GM21825 (cell line): Measurements from ENCODE around the gene MEX3D.

Source experiments
- ATAC-seq: cut with Tn5 transposase; IDR thresholded peaks from one replicate; pipeline ENCODE4 v1.9.1; 2021; ENCODE audit warnings: mild to moderate bottlenecking, moderate library complexity; ENCODE audit not compliant: unreplicated experiment

The MEX3D gene

DNA sequence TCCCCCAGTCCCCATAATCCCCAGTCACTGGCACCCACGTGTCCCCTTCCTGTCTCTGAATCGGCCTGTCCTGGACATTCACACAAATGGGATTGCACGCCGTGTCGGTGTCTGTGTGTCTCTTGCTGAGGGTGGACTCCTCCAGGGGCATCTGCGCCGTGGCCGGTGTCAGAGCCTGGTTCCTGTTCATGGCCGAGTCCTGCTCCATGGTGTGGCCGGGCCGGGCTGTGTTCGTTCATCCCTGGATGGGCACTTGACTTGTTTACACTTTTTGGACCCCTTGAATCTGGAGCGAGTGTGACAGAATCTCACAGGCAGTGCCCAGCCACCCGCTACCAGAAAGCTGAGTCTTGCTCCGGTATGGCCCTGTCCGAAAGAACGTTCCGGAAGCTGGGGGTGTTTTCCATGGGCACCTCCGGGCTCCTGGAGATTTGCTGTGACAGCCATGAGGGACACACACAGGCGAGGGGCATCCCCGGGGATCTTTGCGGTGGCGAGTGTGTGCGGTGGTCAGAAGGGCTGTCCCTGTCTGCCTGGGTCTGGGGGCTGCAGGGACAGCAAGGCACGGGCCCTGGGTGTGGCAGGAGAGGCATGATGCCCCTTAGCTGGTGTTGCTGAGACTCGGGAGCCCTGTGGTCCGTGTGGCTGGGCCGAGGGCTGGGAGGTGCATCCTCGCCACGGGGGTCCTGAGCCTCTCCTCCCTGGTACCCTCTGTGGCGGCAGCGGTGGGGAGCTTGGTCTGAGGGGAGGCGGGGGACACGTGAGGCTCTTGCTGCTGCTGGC lies 6.4 kb upstream of the MEX3D start:
- no peak for ATAC-seq

DNA sequence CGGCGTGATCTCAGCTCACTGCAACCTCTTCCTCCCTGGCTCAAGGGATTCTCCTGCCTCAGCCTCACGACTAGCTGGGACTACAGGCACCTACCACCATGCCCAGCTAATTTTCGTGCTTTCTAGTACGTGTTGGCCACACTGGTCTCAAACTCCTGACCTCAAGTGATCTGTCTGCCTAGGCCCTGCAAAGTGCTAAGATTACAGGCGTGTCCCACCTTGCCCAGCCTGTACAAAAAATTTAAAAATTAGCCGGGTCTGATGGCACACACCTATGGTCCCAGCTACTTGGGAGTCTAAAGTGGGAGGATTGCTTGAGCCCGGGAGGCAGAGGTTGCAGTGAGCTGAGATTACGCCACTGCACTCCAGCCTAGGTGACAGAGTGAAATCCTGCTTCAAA lies 4.7 kb upstream of the MEX3D start:
- ATAC-seq = no peak

DNA sequence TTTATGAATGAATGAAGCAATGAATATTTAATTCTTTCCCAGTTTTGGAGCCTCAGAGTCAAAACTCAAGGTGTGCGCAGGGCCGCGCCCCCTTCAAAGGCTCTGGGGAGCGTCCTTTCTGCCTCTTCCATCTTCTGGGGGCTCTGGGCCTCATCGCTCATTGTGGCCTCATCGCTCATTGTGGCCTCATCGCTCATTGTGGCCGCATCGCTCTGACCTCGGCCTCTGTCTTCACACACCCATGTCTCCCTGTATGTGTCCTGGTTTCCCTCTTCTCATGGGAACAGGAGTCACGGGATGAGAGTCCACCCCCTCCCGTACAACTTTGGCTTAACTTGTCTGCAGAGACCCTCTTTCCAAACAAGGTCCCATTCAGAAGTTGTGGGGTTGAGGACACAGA lies 3.2 kb upstream of the MEX3D start:
- no peak for ATAC-seq

DNA sequence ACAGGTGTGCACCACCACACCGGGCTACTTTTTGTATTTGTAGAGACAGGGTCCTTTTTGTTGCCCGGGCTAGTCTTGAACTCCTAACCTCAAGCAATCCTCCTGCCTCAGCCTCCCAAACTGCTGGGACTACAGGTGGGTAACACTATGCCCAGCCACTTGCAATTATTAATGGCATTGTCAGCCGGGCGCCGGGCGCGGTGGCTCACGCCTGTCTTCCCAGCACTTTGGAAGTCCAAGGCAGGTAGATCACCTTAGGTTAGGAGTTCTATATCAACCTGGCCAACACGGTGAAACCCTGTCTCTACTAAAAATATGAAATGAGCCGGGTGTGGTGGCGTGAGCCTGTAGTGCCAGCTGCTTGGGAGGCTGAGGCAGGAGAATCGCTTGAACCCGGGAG lies 2.7 kb upstream of the MEX3D start:
- no peak for ATAC-seq

DNA sequence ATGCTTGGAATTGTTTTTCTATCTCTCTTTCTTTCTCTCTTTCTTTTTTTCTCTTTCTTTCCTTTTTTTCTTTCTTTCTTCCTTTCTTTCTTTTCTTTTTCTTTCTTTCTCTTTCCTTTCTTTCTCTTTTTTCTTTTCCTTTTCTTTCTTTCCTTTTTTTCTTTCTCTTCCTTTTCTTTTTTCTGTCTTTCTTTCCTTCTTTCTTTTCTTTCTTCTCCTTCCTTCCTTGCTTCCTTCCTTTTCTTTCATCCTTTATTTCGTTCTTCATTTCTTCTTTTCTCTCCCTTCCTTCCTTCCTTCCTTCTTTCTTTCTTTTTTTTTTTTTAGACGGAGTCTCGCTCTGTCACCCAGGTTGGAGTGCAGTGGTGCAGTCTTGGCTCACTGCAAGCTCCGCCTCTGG lies 1.9 kb upstream of the MEX3D start:
- no peak for ATAC-seq

DNA sequence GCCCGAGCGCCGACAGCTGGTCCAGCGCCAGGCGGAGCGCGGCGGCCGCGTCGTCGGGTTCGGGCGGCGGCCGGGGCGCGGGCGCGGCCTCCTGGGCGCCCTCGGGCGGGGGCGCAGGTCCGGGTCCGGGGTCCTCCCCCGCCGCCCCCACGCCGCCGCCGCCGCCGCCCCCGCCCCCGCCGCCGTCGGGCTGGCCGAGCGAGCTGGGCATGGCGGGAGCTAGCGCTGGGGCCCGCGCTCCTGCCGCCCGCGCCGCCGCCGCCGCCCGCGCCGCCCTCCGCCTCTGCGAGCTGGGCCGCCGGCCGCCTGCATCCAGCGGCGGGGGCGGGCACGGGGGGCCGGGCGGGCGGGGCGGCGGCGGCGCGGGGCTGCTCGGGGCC lies 287 bp downstream of the MEX3D start:
- ATAC-seq = no peak

DNA sequence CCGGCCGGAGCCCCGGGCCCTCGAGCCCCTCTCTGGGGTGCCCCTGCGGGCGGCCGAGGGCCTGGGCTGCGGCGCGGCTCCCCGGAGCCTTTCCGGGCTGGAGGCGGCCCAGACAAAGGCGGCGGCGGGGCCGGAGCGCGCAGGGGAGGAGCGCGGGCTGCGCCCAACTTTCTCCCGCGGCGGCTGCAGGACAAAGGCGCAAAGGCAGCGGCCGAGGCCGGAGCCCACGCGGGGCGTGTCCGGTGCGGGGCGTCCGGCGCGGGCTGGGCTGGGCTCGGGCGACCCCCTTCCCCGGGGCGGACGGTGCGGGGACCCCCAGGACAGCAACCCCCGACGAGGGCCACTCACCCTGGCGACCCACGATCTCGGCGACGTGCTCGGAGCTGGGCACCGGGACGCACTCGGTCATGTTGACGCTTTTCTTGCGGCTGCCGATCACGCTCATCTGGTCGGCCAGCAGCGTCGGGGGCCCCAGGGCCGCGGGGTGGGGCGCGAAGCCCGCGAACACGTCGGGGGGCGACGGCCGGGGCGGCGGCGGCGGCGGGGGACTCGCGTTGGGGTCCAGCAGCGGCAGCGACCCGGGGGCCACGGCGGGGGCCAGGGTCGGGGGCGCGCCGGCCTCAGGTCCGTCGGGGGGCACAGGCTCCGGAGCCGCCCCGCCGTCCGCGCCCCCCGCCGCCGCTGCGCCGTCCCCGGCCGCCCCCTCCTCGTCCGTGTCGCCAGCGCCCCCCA lies 843 bp downstream of the MEX3D start:
- ATAC-seq = no peak

DNA sequence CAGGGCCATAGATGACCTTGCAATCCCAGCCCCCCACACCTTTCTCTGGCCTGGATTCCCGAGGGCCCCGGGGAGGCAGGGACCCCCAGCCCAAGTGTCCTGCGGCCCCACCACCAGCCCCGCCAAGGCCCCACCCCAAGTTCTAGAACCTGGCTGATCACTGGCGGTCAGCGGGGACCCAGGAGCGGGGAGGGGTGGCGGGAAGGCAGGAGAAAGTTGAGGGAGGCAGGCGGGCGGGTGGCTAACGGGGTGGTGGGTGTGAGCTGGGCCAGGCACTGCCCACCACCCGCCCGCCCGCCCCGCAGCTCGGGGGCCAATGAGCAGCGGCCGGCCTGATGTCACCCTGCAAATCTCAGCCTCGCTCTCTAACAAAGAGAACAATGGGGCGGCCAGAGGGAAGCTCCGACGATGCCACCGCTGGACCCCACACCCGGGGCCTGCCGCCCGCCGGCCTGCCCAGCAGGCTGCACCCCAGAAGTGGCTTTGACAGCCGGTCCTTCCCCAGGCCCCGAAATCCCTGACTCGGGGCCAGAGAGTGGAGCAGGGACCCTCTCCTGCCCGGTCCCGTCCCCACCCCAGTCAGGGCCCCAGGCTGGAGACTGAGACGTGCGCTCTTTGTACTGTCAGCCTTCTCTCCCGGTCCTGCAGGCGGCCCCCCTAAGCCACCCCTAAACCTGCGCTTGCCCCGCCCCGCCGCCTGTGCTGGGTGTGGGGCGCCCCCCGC lies 1.6 kb downstream of the MEX3D start:
- ATAC-seq = no peak

DNA sequence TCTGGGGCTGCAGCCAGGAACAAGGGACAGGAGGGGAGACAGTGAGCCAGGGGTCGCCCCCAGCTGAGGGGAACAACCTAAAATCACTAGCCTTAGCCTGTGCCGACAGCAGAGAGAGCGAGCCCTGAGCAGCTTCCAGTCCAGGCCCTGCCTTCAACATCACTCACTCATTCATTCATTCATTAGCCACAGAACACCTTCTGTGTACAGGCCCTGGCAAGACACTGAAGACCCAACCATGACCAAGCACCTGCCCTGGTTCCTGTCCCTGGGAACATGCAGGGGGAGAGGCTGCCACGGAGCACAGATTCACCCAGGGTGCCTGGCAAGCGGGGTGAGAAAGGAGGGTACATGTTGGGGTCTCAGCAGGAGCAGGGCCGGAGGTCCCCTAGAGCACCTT lies 4.9 kb downstream of the MEX3D start:
- no peak for ATAC-seq

DNA sequence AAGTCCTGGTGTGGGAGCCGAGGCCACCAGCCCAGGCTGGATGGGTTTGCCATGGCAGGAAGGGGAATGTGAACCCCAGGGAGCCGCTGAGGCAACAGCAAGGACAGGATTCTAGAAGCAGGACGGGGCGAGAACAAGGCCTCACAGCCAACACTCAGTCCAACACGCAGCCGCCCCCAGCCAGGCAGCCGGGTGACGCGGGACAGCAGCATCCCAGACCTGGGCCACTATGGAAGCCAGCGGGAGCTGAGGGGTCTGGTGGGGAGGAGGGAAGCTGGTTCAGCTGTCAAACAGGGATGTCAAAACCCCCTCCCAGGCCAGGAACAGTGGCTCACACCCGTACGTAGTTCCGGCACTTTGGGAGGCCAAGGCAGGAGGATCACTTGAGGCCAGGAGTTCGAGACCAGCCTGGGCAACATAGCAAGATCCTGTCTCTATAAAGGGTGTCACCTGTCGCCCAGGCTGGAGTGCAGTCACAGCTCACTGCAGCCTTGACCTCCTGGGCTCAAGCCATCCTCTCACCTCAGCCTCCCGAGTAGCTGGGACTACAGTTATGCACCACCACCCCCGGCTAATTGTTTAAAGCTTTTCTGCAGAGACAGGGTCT lies 6.8 kb downstream of the MEX3D start:
- ATAC-seq = no peak

DNA sequence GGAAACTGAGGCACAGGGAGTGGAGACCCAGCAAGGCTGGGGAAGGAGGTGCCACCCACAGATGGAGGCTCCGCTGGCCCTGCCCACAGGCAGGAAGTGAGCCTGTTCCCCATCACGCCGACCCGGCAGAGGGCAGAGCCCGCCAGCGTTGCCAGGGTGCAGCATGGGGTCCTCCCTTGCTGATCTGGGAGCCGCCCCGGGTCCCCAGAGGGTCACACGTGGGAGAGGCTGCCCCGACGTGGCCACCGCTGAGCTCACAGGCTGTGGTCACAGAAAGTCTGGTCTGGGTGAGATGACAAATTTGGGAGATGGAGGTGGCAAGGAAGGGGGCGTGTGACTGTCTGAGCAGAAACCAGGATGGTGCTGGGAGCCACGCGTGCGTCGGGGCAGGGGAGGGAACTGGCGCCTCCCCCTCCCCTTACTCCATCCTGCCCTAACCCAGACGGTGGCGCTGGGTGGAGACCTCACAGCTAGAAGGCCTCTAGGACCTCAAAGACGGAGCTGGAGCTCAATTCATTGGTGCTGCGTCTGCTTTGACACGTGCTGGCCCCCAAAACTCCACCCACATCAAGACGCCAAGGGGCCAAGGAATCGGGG lies 7.7 kb downstream of the MEX3D start:
- ATAC-seq = no peak

DNA sequence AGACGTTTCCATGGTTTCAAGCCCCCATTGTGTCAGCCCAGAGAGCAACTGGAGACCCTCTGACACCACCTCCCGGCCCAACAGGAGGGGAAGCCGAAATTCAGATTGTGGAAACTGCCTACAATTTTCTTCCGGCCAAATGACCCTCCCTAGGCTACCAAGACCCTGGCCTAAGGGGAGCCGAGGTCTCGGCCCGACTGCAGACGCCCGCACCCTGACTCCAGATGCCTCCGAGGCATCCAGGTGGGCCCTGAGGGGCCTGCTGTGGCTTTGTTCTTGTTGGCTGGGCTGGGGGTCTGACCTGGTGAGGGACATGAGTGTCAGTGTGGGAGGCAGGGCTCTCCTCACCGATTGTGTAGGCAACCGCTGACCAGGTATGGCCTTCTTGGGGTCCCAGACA lies 9.6 kb downstream of the MEX3D start:
- no peak for ATAC-seq

DNA sequence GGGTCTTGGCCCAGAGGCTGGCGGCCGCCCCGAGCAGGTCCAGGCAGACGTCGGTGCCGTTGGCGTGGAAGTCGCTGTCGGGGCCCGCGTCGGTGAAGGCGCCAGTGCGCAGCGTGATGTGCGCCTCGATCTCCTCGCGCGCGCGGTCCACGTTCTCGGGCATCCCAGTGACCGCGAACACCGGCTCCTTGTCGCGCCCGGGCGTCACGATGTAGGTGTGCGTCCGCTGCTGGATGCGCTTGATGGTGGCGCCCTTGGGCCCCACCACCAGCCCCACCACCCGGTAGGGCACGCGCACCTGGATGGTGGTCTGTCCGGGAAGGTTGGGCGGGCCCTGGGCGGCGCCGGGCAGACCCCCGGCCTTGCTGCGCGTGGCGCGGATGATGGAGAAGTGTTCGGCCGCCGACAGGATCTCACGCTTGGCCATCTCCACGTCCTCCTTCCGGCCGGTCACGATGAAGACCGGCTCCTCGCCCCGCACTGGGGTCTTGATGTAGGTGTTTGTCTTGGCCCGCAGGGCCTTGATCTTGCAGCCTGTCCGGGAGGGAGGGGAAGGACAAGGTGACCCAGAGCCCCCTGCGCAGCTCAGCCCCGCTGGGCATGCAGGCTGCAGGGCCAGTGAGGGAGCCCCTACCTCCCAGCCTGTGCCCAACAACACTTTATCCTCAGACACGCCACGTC lies 11.6 kb downstream of the MEX3D start:
- ATAC-seq = no peak

DNA sequence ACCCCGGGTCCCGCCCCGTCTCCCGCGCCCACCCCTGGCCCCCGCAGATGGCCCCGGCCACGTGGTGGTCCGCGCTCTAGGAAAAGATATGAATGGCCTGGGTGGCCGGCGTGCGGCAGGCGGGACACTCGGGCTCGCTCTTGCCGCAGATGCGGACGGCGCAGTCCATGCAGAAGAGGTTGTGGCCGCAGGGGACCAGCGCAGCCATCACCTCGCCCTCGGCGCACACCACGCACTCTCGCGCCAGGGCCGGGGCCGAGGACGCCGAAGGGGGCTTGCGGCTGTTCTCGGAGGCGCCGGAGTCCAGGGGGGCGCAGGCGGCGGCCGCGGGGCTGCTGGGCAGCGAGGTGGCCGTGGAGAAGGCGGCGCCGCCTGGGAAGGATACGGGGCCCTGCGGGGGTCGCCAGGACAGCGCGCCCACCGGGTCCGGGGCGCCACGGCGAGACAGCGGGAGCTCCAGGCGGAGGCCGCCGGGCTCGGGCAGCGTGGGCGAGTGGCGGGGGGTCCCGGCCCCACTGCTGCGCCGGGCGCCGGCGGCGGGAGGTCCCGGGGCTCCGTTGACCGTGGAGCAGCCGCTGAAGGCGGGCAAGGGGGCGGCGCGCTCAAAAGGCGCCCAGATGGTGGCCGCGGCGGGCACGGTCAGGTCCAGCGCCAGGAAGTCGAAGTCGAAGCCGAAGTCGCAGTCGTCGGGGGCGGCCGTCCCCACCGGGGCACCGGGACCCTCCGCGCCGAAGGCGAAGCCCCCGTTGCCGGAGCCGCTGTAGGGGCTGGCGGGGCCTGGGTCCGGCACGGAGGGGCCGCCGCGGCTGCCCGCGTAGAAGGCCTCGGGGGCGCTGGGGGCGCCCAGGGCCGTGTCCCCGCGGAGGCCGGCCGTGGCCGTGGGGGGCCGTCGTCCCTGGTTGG lies 12.4 kb downstream of the MEX3D start:
- ATAC-seq = no peak

DNA sequence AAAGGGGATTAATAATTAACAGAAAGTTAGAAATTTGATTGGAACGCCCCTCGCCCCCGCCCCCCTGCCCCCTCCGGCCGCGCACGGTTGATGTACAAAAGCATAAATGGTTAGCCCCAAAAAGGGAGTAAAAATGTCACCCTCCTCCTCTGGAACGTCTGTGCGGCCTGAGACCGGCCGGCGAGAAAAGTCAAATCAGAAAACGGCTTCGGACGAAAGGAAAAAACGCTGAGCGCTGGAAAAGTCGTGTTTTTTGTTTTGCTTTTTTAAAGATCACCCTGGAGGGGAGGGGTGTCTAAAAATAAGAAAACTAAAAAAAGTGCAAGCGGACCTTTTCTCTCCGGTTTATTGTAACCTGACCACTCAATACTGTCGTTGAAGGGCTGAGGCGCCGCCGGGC lies 13.2 kb downstream of the MEX3D start:
- ATAC-seq = no peak

DNA sequence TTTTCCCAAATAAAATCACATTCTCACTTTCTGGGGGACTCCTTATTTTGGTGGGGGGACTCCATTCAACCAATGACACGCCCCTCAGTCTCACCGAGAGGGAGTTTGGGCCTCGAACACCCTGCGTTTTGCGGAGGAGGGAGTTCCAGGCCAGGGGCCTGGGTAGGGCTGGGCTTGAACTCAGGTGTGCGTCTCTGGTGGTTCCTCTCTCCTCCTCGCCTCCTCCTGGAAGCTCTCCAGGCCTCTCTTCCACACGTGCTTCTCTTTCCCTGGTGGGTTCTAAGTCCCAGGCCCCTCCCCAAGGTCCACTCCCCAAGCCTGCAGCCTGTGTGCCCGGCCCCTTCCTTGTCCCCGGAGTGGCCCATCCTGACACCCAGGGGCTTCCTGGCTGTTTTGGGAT lies 14.7 kb downstream of the MEX3D start:
- no peak for ATAC-seq

DNA sequence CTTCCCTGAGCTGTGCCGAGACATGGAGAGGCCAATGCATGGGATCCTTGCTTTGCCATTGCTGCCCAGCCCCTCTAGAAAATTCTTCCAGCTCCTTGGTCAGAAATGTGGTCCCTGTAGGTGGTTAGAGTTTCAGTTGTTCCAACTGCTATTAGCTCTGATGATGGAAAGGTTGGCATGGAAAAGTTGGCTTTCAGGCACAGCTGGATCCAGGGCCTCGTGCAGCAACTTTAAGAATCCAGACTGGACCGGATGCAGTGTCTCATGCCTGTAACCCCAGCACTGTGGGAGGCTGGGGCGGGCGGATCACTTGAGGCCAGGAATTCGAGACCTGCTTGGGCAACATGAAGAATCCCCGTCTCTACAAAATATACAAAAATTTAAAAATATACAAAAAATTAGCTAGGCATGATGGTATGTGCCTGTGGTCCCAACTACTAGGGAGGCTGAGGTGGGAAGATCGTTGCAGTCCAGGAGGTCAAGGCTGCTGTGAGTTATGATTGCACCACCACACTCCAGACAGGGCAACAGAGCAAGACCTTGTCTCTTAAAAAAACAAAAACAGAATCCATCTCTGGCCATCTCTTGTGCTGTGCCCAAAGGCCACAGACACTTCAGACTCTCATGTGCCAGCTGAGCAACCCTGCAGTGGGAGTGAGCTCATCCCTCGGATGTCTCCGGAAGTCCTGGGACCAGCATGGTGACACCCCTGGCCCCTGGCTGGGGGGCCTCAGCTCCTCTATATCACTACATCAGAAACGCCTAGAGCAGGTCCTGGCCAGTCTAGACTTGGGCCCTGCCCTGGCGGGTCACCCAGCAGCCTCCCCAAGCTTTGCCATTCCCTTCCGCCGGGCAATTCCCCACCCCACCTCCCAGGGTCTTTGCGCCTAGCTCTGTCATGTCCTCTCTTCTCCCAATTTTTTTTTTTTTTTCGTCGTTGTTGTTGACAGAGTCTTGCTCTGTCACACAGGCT lies 16.8 kb downstream of the MEX3D start:
- ATAC-seq = no peak

DNA sequence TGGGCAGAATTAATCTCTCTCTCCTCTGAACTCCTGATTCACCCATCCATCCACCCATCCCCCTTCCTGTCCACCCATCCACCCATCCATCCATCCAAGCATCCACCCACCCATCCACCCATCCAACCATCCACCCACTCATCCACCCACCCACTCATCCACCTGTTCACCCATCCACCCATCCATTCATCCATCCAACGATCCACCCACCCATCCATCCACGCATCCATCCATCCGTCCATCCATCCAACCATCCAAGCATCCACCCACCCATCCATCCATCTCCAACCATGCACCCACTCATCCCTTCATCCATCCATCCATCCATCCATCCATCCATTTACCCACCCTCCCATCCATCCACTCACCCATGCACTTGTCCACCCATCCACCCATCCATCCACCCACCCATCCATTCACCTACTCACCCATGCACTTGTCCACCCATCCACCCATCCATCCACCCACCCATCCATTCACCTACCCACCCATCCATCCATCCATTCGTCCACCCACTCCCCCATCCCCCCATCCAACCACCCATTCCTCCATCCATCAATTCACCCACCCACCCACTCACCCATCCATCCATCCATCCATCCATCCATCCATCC lies 18.7 kb downstream of the MEX3D start:
- ATAC-seq = no peak
